OCI-LY3 (cell line): ENCODE data around the gene CORO2B.

Experiments used
- CTCF ChIP-seq: fragments of 200-600, 300-600 bp; sonication (generic); IDR thresholded peaks from 2 replicates; pipeline ENCODE4 v1.5.1; 2014; ENCODE audit warnings: antibody characterized with exemption, low read length, low read depth
- EZH2phosphoT487 ChIP-seq: fragments of 200-600 bp; shearing (Covaris generic); IDR thresholded peaks from 2 replicates; pipeline ENCODE4 v1.6.1; 2018; ENCODE audit warnings: antibody characterized with exemption, mixed run types, low read depth

- TF ChIP-seq CTCF (no peak), EZH2phosphoT487 (no peak)
Measured at GRCh38 chr15:68706256-68706655, 127.5 kb downstream of the CORO2B start.
